ENCODE measurements around the gene MRTFA.

- no peak for TF ChIP-seq CTCF (IDR thresholded peaks at IDR 0.05)
- no peak for TF ChIP-seq POLR2A (IDR thresholded peaks at IDR 0.05)
Observed at GRCh38 chr22:40504285-40505249, 132.0 kb downstream of the MRTFA start.

Data from thyroid gland (tissue), 4 donors.